Measurements from ENCODE around the gene CHAC2.

DNA sequence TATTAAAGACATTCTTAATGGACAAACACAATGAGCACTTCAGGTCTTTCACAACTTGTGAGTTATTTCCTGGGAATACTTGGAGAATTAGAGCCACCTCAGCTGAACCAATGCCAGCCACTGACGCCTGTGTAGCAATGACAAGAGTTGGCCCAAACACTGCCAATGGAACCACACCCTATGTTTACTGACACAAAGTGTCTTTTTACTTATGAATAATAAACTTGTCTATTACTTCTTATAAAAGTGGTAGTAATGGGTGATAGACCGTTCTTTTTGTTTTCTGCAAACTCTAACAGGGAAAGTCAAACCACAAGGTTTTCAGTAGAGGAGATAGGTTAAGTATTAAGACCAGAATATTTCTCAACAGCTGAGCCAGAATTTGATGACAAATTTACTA lies 12.5 kb upstream of the CHAC2 start:
- TF ChIP-seq, protein P1, sequence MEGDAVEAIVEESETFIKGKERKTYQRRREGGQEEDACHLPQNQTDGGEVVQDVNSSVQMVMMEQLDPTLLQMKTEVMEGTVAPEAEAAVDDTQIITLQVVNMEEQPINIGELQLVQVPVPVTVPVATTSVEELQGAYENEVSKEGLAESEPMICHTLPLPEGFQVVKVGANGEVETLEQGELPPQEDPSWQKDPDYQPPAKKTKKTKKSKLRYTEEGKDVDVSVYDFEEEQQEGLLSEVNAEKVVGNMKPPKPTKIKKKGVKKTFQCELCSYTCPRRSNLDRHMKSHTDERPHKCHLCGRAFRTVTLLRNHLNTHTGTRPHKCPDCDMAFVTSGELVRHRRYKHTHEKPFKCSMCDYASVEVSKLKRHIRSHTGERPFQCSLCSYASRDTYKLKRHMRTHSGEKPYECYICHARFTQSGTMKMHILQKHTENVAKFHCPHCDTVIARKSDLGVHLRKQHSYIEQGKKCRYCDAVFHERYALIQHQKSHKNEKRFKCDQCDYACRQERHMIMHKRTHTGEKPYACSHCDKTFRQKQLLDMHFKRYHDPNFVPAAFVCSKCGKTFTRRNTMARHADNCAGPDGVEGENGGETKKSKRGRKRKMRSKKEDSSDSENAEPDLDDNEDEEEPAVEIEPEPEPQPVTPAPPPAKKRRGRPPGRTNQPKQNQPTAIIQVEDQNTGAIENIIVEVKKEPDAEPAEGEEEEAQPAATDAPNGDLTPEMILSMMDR (IDR thresholded peaks at IDR 0.05): no peak
- no peak for TF ChIP-seq POLR2A (IDR thresholded peaks at IDR 0.05)
